Testis (tissue), 3 donors: ENCODE data around the gene MICOS13. TPM values are rescaled to one million over a fixed set of nuclear protein-coding genes. Genes with fewer than 3 reads are reported as not detected.

Experiments
- DNase-seq: peaks from one replicate; pipeline ENCODE4 v3.0.0-alpha.2; 2019
- H3K27ac ChIP-seq, 2 donors: fragments of 200-600 bp; sonication (generic); one replicate each; pipeline ENCODE4 v1.5.1; 2019
- H3K27me3 ChIP-seq: fragments of 200-600 bp; sonication (generic); one replicate; pipeline ENCODE4 v1.5.1; 2019
- H3K36me3 ChIP-seq: fragments of 200-600 bp; sonication (generic); one replicate; pipeline ENCODE4 v1.5.1; 2017; ENCODE audit warnings: low read depth; ENCODE audit errors: missing control alignments
- H3K4me1 ChIP-seq: fragments of 200-600 bp; sonication (generic); one replicate; pipeline ENCODE4 v1.5.1; 2019
- H3K4me3 ChIP-seq, 2 donors: fragments of 200-600 bp; sonication (generic); one replicate each; pipeline ENCODE4 v1.5.1; 2017 to 2019
- H3K9me3 ChIP-seq: fragments of 200-600 bp; sonication (generic); one replicate; pipeline ENCODE4 v1.5.1; 2017
- POLR2A ChIP-seq: fragments of 450-650 bp; IDR thresholded peaks from one replicate; pipeline ENCODE4 v1.6.1; 2017; ENCODE audit warnings: antibody characterized with exemption, mild to moderate bottlenecking, moderate library complexity
- WGBS, 2 donors: methylation state at CpG; one replicate each; pipeline ENCODE4 v1.1.5; 2018; 5-methylcytosine and 5-hydroxymethylcytosine counted together
- intact Hi-C: fragments of 100-400 bp; cut with DNase I; formaldehyde crosslinking; loops from one replicate; pipeline ENCODE4 v1.15.1; 2023; ENCODE audit warnings: low total_unique reads
- polyA plus RNA-seq: library from polyadenylated mRNA; stranded (reverse); fragments of 350-450 nt; fragmentation: Illumina TruSeq; extraction: RNeasy Lipid Tissue Mini Kit (QIAGEN cat#74804); gene quantifications from one replicate; pipeline ENCODE4 v1.2.3, GENCODE V29; 2014; ENCODE audit warnings: low read depth, low replicate concordance; ENCODE audit not compliant: insufficient read depth
- total RNA-seq, 2 donors: library from RNA; depleted of rRNA; stranded (reverse); fragments of >200 nt; gene quantifications; one replicate each; pipeline ENCODE4 v1.2.3, GENCODE V29; 2016
- TF ChIP-seq, protein P1 (sequence below), 3 experiments: fragments of 450-650 bp in 2 of 3; fragments of 200-600 bp in 1 of 3; sonication (generic) in 1 of 3; IDR thresholded peaks; one replicate each; pipeline ENCODE4 v1.5.1; 2016 to 2019; ENCODE audit warnings: antibody characterized with exemption in 3 of 3, mild to moderate bottlenecking in 2 of 3, moderate library complexity in 1 of 3

Gene MICOS13
- total and polyA plus RNA-seq, 3 donors from 2014 or later = 98.0 to 198 (median 152) TPM

DNA sequence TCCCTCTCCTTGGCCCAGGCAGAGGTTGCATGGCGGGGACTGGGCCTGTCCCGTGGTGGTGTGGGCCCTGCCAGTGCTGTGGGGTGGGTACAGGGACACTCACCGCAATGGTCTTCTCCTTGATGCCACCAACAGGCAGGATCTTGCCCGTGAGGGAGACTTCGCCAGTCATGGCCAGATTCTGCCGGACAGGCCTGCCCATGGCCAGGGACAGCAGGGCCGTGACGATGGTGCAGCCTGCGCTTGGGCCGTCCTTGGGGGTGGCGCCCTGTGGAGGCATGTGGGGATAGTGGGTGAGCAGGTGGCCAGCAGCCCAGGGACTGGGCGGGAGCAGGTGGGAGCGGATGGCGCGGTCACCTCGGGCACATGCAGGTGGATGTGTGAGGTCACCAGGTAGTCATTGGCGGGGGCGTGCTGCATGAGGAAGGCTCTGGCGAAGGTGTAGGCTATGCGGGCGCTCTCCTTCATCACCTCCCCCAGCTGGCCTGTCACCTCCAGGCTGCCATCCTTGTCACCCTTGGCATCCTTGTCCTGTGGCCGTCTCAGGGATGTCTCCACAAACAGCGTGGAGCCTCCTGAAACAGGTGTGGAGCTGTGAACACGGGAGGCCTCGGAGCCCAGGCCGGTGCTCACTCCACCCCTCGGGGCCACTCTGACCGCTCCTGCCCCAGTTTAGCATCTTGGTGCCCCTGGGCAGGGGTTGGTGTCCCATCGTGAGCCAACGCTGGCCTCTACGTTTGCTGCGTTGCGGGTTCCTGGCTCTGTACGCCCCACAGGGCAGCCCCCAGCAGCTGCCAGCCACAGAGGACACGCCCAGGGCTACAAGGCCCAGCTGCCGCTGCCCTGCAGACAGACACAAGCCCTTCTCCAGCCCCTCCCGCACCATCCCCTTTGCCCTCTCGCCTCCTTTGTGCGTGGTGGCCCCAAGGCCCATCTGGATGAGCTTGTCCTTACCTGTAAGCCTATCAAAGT lies 13.2 kb upstream of the MICOS13 start:
- no peak overlapping the region for H3K4me3 ChIP-seq
- H3K27me3 ChIP-seq = no peaks in the 10 kb centered on the region
- DNase-seq = no peak
- 84 to 87% methylated on average over 22 to 39 of the region's 39 CpGs for WGBS, 2 donors
- H3K4me1 ChIP-seq = peaks cover 11% of the 10 kb centered on the region
- no peak for TF ChIP-seq POLR2A
- TF ChIP-seq, protein P1, sequence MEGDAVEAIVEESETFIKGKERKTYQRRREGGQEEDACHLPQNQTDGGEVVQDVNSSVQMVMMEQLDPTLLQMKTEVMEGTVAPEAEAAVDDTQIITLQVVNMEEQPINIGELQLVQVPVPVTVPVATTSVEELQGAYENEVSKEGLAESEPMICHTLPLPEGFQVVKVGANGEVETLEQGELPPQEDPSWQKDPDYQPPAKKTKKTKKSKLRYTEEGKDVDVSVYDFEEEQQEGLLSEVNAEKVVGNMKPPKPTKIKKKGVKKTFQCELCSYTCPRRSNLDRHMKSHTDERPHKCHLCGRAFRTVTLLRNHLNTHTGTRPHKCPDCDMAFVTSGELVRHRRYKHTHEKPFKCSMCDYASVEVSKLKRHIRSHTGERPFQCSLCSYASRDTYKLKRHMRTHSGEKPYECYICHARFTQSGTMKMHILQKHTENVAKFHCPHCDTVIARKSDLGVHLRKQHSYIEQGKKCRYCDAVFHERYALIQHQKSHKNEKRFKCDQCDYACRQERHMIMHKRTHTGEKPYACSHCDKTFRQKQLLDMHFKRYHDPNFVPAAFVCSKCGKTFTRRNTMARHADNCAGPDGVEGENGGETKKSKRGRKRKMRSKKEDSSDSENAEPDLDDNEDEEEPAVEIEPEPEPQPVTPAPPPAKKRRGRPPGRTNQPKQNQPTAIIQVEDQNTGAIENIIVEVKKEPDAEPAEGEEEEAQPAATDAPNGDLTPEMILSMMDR (IDR thresholded peaks at IDR 0.05) = no peak
- no peaks in the 10 kb centered on the region for H3K36me3 ChIP-seq
- no peak overlapping the region for H3K27ac ChIP-seq
- intact Hi-C loops = no loop called here
- H3K9me3 ChIP-seq = no peaks in the 10 kb centered on the region

DNA sequence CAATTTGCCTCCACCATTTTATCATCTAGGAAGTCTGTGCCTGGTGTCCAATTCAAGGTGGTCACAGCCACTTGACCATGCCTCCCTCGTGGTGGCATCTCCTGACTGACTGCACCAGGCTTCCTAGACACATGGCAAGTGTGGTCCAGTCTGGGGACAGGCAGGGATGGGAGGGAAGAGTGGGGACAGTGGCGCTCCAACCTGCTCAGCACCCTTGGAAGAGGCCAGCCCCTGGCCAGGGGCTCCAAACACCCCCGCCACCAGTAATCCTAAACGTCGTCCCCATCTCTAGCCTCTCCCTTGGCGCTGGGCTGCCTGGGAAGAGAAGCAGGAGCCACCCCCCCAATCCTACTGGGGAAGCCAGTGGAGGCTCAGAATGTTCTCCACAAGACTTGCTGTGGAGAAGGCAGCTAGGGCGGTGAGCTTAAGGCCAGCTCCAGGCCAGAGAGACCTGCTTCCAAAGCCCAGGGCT lies 12.4 kb upstream of the MICOS13 start:
- Histone ChIP-seq H3K36me3 (no peaks in the 10 kb centered on the region), H3K27ac (no peak overlapping the region), H3K27me3 (no peaks in the 10 kb centered on the region), H3K4me1 (peaks cover 11% of the 10 kb centered on the region), H3K9me3 (no peaks in the 10 kb centered on the region), H3K4me3 (no peak overlapping the region)
- WGBS, 2 donors = 60 to 68% methylated on average over 2 to 7 of the region's 7 CpGs
- no peak for DNase-seq
- TF ChIP-seq, protein P1 (IDR thresholded peaks at IDR 0.05) = no peak
- no peak for TF ChIP-seq POLR2A
- intact Hi-C loops = no loop called here

DNA sequence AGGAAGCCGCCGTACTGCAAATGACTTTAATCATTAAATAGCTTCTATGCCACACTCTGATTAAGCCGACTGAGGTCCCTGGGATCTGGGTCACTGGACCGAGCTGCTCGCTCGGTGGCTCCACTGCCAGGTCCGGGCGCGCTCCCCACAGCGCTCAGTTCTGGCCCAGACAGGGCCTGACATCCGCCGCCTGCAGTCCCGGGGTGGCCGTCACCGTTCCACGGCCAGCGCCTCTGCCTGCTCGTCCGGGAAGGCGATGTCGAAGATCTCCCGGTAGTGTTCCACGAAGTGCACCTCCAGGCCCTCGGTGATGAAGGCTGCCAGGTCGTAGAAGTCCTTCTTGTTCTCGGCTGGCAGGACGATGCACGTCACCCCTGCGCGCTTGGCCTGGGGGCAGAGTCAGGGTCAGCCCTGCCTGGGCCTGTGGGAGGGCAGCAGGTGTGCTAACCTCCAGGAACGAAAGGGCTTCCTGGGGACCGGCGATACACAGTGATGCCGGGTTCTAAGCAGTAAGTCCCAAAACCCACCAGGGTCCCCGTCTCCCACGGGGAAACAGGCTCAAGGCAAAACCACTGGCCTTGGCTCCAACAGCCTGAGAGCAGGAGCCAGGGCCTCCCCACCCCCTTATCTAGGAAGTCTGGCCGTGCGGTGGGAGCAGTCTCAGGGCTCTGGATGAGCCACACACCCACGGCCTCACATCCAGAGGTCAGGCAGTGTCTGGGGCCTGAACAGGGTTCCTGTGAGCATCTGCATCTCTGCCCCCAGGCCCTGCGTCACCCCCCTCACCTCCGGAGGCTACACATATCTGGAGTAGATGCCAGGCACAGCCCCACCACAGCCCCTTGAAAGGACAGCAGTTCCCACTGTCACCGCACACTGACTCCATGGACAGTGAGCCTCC lies 11.8 kb upstream of the MICOS13 start:
- 26 to 27% methylated on average over 4 to 42 of the region's 42 CpGs for WGBS, 2 donors
- Histone ChIP-seq H3K9me3 (no peaks in the 10 kb centered on the region), H3K27ac (peak overlapping the region; percentile 83 to 93), H3K4me3 (peak overlapping the region in 1 of 2 donors; percentile 97), H3K36me3 (no peaks in the 10 kb centered on the region), H3K4me1 (peaks cover 11% of the 10 kb centered on the region), H3K27me3 (no peaks in the 10 kb centered on the region)
- intact Hi-C loops = no loop called here
- no peak for DNase-seq
- TF ChIP-seq POLR2A = no peak
- TF ChIP-seq, protein P1 (IDR thresholded peaks at IDR 0.05) = no peak

DNA sequence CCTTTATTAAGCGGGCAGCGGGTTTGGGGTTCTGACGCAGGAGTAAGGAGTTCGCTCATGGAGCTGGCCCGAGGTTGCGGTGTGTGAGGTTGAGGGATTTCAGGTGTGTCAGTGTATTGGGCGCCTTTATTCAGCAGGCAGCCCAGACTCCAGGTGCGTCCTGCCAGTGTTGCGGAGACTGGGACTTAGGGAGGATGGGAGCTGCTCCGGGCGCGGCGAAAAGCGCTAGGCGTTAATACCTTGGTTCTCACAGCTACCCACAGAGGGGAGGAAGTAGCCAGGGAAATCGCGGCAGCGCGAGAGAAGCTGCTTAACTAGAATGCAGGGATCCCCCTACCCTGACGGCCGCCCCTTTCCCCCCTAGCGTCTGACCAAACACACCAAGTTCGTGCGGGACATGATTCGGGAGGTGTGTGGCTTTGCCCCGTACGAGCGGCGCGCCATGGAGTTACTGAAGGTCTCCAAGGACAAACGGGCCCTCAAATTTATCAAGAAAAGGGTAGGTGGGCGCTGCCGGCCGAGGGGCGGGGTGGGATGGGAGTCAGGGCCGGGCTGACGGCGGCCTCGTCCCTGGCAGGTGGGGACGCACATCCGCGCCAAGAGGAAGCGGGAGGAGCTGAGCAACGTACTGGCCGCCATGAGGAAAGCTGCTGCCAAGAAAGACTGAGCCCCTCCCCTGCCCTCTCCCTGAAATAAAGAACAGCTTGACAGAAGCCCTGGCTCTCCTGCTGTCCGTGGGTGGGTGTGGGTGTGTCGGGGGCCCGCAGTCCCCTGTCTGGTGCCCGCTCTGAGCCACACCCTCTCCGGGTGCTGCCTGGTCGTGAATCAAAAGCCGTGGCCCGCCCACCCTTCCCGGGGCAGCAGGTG lies 10.9 kb upstream of the MICOS13 start:
- peak overlapping the region; percentile 69 to 97 for H3K4me3 ChIP-seq
- no peaks in the 10 kb centered on the region for H3K36me3 ChIP-seq
- 1% methylated on average over 37 to 54 of the region's 54 CpGs for WGBS, 2 donors
- TF ChIP-seq POLR2A = no peak
- TF ChIP-seq, protein P1 (IDR thresholded peaks at IDR 0.05) = no peak
- H3K27ac ChIP-seq = peak overlapping the region; percentile 83 to 93
- peaks cover 13% of the 10 kb centered on the region for H3K4me1 ChIP-seq
- no peaks in the 10 kb centered on the region for H3K9me3 ChIP-seq
- peak; percentile 78 for DNase-seq
- intact Hi-C loops = no loop called here
- H3K27me3 ChIP-seq = no peaks in the 10 kb centered on the region
